Activated CD4-positive, CD25-positive, alpha-beta regulatory T cell (primary cell): ENCODE data around the gene NEUROD2.
"Not testable (repeated sequence)": the region's sequence is repeated elsewhere in the genome, so short reads cannot be mapped to it uniquely, and the experiment has no call there.

Experiments used
- DNase-seq, 4 experiments: peaks; one replicate each; lab custom pipeline; 2025; lab: John Stamatoyannopoulos, UW

The NEUROD2 gene

DNA sequence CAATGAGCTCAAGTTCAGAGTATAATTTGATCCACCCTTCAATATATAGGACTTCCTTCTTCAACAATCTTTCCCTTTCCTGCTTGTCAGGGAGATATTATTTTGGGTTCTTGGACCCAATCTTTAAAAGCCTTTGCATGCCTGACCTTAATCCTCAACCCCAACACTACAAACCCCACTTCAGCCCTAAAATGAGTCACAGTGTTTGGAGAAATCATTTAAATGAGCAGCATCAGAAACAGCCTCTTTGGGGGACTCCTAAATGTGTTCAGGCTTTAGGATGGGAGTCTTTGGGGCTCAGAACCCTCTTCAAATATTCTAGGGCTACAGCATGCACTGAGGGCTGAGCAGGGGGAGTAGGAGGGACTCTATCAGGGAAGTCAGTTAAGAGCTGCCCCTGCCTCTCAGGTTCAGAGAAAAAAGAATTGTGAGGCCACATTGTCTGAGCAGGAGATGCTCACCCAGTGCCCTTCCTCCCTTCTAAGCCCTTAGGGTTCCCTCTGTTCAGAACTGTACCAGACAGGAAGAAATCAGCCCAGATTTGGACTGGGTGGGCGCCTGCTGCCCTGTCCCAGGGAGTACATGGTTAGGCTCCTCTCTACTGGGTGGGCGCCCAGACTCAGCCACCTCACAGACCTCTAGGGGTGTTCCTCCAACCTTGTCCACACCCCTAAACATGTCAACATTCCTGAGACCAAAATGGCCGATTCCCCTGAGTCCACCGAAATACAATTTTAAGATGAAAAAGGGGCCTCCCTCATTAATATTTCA, 5.0 kb downstream of the NEUROD2 start:
- DNase-seq, result no peak

DNA sequence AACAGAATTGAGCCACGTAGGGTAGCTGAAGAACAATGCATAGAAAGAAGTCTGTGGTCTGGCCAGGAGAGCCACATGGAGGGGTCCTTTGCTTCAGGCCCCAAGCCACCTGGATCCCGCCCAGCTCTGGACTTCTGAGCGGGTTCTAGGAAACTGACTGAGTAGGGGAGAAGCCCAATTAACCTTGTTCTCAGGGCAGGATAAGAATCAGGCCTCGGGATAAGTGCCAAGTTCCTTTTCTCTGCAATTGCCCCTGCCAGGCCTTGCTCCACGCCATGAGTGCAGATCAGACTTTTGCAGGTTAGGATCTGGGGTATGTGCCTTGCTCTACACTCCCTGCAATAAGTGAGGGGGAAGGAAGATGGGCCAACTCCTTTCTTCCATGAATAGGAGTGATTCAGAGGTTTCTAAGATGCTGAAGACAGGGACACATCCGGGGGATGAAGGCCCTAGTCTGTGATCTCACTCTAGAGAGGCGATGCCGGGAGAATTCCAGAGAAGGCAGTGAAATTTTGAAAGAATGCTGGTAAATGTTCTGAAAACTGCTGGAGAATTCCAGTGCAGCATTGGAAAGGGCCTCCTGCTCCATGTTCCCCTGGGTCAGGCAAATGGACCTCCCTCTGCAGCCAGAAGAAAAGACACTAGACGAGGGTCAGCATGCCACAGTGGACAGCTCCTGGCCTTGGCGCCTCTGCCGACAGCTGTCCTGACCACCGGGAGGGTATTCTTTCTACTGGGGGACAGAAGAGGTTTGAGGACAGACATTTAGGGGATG, 5.8 kb downstream of the NEUROD2 start:
- DNase-seq, result no peak

- no peak for DNase-seq
Measured at GRCh38 chr17:39600997-39601597, 6.6 kb downstream of the NEUROD2 start.

DNA sequence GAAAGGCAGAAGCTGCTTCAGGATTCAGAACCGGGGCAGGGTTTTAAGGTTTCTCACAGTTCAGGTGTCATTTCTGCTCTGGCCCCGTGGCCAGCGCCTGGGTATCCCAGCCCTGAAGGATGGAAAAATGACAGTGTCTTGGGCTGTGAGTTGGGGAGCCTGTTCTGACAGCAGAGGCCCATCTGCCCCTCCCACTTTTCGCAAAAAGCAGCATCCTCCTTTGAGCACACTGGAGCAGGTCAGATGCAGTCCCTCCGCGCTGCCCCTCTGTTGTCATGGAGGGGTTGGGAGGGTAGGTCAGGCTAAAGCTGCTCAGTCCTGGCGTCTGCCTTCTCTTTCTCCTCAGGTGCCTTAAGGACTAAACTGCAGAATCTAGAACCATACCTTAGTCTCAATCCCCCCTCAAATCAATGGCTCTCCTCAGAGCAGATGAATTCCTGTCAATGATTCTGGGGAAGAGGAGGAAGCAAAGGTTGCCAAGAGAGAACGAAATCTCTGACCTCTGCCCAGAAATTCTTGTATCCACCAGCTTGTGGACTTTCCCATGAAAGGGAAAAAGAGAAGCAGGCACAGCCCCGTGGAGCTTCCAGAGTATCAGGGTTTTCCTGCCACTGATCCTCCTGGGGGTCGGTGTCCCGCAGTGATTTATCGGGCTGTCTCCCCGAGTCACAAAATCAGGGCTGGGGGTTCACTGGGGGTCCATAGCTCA, 7.3 kb downstream of the NEUROD2 start:
- no peak for DNase-seq

- DNase-seq, result no peak
Measured at GRCh38 chr17:39599665-39600231, 8.0 kb downstream of the NEUROD2 start.

DNA sequence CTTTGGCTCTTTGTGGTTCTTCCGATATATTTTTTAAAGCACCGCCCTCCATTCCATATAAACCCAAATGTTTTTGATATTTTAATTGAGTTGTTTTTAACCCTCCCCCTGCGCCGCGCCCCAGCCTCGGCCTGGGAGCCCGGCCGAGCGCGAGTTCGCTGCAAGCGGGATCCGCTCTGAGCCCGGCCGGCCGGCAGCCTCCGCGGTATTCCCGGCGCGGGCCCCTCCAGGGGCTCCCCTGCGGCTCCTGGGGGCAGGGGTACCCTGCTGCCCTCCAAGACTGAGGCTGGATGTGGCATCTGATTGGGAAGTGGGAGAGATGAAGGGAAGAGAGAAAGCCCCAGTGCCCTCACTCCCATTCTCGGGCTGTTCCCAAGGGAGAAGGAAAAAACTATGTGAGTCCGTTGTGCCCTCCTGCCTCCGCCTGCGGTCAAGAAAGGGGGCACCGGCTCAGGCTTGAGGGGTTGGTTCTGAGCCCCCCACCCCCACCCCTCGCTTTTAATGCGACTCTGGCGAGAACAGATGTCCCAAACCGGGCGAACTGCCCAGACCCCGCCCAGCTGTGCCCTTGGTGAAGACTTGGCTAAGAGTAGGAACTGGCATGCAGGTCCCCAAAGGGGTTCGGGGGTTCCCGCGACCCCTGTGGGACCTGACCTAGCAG, 8.6 kb downstream of the NEUROD2 start:
- DNase-seq, result no peak

GRCh38 chr17:39598630-39599003, 9.1 kb downstream of the NEUROD2 start:
- no peak for DNase-seq

GRCh38 chr17:39598047-39598481, 9.7 kb downstream of the NEUROD2 start:
- DNase-seq, result no peak

DNA sequence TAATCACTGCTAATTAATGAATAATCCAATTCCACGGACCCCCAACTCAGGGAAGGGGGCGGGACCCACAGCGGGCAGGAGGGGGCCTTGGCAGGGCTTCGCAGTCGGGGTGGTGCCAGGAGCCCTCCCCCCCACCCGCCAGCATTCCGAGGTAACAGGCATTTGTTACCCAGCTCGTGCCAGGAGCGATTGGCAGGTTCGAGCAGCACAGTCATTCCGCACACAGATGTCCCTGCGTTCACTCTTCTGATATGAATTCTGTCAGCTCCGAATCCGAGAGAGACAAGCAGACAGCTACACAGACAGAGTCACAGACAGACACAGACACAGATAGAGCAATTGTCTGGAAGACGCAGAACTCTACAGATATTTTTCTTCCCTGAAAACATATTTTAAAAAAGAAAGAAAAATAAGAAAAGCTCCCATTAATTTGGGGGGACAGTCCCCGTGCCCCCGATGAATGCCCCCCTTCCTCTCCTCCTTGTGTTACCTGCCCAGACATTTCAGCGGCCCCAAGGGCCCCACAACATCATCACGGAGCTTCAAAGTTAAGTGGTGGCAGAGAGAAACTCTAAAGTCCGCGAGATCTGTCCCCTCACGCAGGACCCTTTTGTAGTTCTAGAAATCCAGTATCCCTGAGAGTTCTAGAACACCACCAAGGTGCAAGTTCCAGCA, 10.2 kb downstream of the NEUROD2 start:
- no peak for DNase-seq

GRCh38 chr17:39596543-39597267, 11.0 kb downstream of the NEUROD2 start:
- no peak for DNase-seq

DNA sequence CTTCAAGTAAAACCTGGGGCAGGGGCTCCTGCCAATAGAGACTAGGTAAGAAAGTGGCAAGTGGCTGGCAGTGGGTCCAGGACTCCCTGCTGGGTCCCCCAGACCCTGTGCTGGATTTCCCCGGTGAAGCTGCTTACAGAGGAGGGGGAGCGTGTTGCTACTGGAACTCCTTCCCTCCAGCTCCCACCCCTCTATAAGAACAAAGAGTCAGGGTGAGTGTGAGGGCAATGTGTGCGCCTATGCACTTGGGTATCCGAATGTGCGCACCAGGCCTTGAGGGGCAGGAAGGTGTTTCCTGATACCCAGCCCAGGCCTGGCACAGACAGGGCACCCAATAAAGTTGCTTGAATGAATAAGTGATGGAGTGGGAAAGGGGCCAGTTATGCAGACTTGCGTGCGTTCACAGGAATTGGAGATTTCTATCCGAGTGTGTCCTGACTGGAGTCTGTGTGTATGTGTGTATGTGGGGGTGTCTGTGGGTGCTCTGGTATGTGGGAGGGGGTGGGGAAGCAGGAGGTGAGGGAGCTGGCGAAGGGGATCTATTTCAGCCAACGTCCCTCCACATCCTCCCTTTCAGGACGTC, 11.7 kb downstream of the NEUROD2 start:
- no peak for DNase-seq

GRCh38 chr17:39595294-39595693, 12.4 kb downstream of the NEUROD2 start:
- no peak for DNase-seq

GRCh38 chr17:39593371-39593770, 14.3 kb downstream of the NEUROD2 start:
- DNase-seq, result no peak

DNA sequence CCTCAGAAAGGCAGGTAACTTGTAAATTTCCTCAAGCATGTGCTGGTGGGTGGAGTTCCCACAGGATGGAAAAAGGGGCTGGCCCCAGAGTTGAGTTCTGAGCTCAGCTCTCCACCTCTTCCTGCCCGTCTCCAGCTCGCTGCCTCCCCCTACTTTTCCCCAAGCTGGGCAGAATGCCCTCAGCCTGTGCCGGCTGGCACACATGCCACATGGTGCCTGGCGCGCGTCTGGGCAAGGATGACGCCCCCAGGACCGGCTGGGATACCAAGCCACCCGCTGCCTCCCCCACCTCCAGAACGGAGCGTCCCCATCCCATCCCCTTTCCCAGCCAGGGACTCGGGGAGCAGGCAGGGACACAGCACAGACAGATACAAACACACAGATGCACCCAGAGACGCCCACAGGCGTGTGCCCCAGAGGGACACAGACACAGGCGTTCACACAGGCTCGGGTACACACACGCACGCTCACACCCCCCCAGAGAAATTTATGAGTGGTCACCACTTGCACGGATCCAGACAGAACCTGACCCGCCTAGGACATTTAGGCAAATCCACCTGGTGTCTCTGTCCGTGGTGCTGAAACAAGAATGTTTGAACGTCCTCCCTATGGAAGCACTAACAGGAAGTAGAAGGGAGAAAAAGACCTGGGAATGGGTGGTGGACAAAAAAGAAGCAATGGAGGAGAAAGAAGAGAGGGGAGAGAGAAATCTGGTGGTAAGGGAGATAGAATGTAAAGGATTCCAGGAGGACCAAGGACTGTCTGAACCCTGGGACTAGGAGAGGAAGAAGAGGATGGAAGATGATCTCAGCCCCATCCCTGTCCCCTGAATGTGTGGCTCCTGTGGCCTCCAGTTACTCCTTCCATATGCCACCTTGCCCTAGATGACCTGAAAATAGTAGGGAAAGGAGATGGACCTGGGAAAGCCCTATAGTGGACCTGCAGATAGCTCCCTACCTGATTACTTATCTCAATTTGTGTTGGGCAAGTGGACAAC, 15.5 kb downstream of the NEUROD2 start:
- no peak for DNase-seq

DNA sequence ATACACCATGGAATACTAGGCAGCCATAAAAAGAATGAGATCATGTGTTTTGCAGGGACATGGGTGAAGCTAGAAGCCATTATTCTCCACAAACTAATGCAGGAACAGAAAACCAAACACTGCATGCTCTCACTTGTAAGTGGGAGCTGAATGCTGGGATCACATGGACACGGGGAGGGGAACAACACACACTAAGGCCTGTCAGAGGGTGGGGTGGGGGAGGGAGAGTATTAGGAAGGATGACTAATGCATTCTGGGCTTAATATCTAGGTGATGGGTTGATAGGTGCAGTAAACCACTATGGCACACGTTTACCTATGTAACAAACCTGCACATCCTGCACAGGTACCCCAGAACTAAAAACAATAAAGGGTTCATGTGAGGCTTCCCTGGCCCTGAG, 17.5 kb downstream of the NEUROD2 start:
- DNase-seq, result not testable (repeated sequence)

DNA sequence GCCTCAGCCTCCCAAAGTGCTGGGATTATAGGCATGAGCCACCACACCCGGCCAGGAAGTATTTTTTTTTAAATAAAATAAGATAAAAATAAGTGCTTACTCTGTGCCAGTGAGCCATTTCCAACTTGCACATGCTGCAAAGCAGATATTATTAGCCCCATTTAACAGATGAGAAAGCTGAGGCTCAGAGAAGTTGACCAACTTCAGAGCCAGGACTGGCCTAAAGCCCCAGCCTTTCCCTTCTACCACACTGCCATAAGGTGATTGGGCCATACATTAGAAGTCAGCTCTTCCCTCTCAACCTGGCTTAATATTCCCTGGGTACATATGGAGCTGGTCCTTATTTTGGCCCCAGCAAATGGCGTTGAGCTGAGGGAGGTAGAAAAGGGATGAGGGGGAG, 25.1 kb downstream of the NEUROD2 start:
- DNase-seq, result no peak

- no peak for DNase-seq
Measured at GRCh38 chr17:39581759-39582085, 26.0 kb downstream of the NEUROD2 start.

- DNase-seq, result no peak
Measured at GRCh38 chr17:39581071-39581758, 26.5 kb downstream of the NEUROD2 start.
